Pancreas (tissue), 10 donors: ENCODE measurements around the gene CDC42EP5. TPM values are rescaled to one million over a fixed set of nuclear protein-coding genes. Genes with fewer than 3 reads are reported as not detected.
"Not testable (repeated sequence)": the region's sequence is repeated elsewhere in the genome, so short reads cannot be mapped to it uniquely, and the experiment has no call there.

ENCODE experiments used
- ATAC-seq, 4 donors: fragments of 200-7000 bp; cut with Tn5 transposase; one replicate each; pipeline versions ENCODE4 v1.8.0 to v1.9.1; 2020; ENCODE audit warnings: mild to moderate bottlenecking in 4 of 4, moderate library complexity in 4 of 4
- DNase-seq, 6 donors: peaks; one replicate each; pipeline ENCODE4 v3.0.0-alpha.2; 2020
- FAIRE-seq: peaks from 2 replicates; lab custom pipeline; 2012; peaks lifted over from hg19 to GRCh38; lab: Jason Lieb, UNC
- H3K27ac ChIP-seq, 4 donors: fragments of 200-600 bp; sonication (generic); 1 replicate in 3 of 4; 2 replicates in 1 of 4; pipeline versions ENCODE4 v1.5.0 to v1.8.0; 2020
- H3K27me3 ChIP-seq, 4 donors: fragments of 200-600 bp; one replicate each; pipeline ENCODE4 v1.8.0; 2021
- H3K36me3 ChIP-seq, 3 donors: fragments of 200-600 bp; sonication (generic) in 1 of 3; one replicate each; pipeline versions ENCODE4 v1.5.0 to v1.8.0; 2020 to 2021
- H3K4me1 ChIP-seq, 3 donors: fragments of 200-600 bp; one replicate each; pipeline ENCODE4 v1.8.0; 2021
- H3K4me3 ChIP-seq, 4 donors: fragments of 200-600 bp; sonication (generic) in 2 of 4; one replicate each; pipeline versions ENCODE4 v1.5.0 to v1.8.0; 2020 to 2021
- H3K9me3 ChIP-seq, 4 donors: fragments of 200-600 bp; one replicate each; pipeline ENCODE4 v1.8.0; 2021
- CTCF ChIP-seq, 4 donors: fragments of 200-600 bp; sonication (generic) in 3 of 4; IDR thresholded peaks; one replicate each; pipeline versions ENCODE4 v1.5.0 to v1.8.0; 2021; ENCODE audit warnings: antibody characterized with exemption in 4 of 4
- WGBS, 2 donors: extraction: QIAGEN DNeasy Blood & Tissue Kit; methylation state at CpG; one replicate each; pipeline ENCODE4 v1.1.7; 2013; 5-methylcytosine and 5-hydroxymethylcytosine counted together
- intact Hi-C, 3 donors: fragments of 100-400 bp; cut with DNase I; formaldehyde crosslinking; loops; one replicate each; pipeline versions ENCODE4 v1.11.1 to v1.14.2; 2022
- polyA plus RNA-seq, 2 donors: library from polyadenylated mRNA; stranded (reverse); fragments of 200-250 nt; gene quantifications; one replicate each; pipeline ENCODE4 v1.2.3, GENCODE V29; 2013
- total RNA-seq, 6 donors: library from RNA; stranded (reverse); fragmentation: NEBNext Ultra II Directional in 4 of 6; extraction: Animal tissue kit (Norgen Biotek cat#: 25700) in 4 of 6; gene quantifications; one replicate each; pipeline versions ENCODE4 v1.2.1 to v1.2.4, GENCODE V29; 2021 to 2023
- donor health status: healthy with polysubstance abuse.
- donor health status: DM: no; HTN: no; CAD: no; lungs with moderate emphysema.
- donor health status: DM: no; HTN: no; CAD: no.
- donor health status: control.
- donor health status: control.
- donor health status: Bipolar disorder and iron deficiency.
- donor health status: DM: yes; HTN: yes; CAD: no.
- donor health status: DM: no; HTN: no; CAD: no.
- donor health status: DM: no; HTN: no; CAD: no.
- donor health status: DM: yes; HTN: yes; CAD: no.

CDC42EP5 gene
- total and polyA plus RNA-seq, 8 donors = 7.5 to 48.0 (median 15.7) TPM

- Histone ChIP-seq H3K36me3 (no peaks in the 10 kb centered on the region), H3K27me3 (peaks cover 0 to 11% (median 0%) of the 10 kb centered on the region in 4 donors), H3K4me1 (no peaks in the 10 kb centered on the region), H3K9me3 (no peaks in the 10 kb centered on the region), H3K27ac (no peak overlapping the region), H3K4me3 (no peak overlapping the region)
- ATAC-seq = no peak
- WGBS, 2 donors = 50 to 65% methylated on average over 10 of the region's 10 CpGs
- DNase-seq = no peak
- intact Hi-C loops = no loop called here
- no peak for FAIRE-seq
- TF ChIP-seq CTCF (IDR thresholded peaks at IDR 0.05) = no peak
These were observed 21.0 kb upstream of the CDC42EP5 start for GRCh38 chr19:54493967-54494585.

- H3K4me1 ChIP-seq, intact Hi-C loops, H3K4me3 ChIP-seq, ATAC-seq, DNase-seq, H3K27ac ChIP-seq, H3K9me3 ChIP-seq, H3K36me3 ChIP-seq, FAIRE-seq: not testable (repeated sequence)
- 55 to 80% methylated on average over 5 of the region's 5 CpGs for WGBS, 2 donors
- H3K27me3 ChIP-seq = peaks cover 0 to 11% (median 0%) of the 10 kb centered on the region in 4 donors
These were observed 20.0 kb upstream of the CDC42EP5 start for GRCh38 chr19:54493056-54493455.

- no peak overlapping the region for H3K27ac ChIP-seq
- H3K9me3 ChIP-seq = no peaks in the 10 kb centered on the region
- WGBS, 2 donors = 68 to 77% methylated on average over 18 of the region's 18 CpGs
- FAIRE-seq (no peak), ATAC-seq (no peak), DNase-seq (no peak)
- no peak for TF ChIP-seq CTCF (IDR thresholded peaks at IDR 0.05)
- no peaks in the 10 kb centered on the region for H3K4me1 ChIP-seq
- no peak overlapping the region for H3K4me3 ChIP-seq
- intact Hi-C loops = no loop called here
- no peaks in the 10 kb centered on the region for H3K36me3 ChIP-seq
- peaks cover 0 to 11% (median 0%) of the 10 kb centered on the region in 4 donors for H3K27me3 ChIP-seq
These were observed 19.5 kb upstream of the CDC42EP5 start for GRCh38 chr19:54492568-54492967.

- WGBS, 2 donors = 47 to 52% methylated on average over 9 of the region's 9 CpGs
These were observed 16.7 kb upstream of the CDC42EP5 start for GRCh38 chr19:54489766-54490165.

GRCh38 chr19:54489341-54489740 is 16.2 kb upstream of the CDC42EP5 start:
- WGBS, 2 donors = 53 to 61% methylated on average over 7 of the region's 7 CpGs
- no peak for TF ChIP-seq CTCF (IDR thresholded peaks at IDR 0.05)
- Histone ChIP-seq H3K9me3 (no peaks in the 10 kb centered on the region), H3K4me3 (no peak overlapping the region), H3K36me3 (no peaks in the 10 kb centered on the region), H3K4me1 (no peaks in the 10 kb centered on the region), H3K27ac (no peak overlapping the region), H3K27me3 (peaks cover 0 to 8% (median 0%) of the 10 kb centered on the region in 4 donors)
- FAIRE-seq (no peak), ATAC-seq (no peak), DNase-seq (no peak)
- intact Hi-C loops = no loop called here

More at GRCh38 chr19:54489766-54490165, 16.7 kb upstream of the CDC42EP5 start:
- Histone ChIP-seq H3K36me3 (no peaks in the 10 kb centered on the region), H3K27me3 (peaks cover 0 to 8% (median 0%) of the 10 kb centered on the region in 4 donors), H3K9me3 (no peaks in the 10 kb centered on the region), H3K27ac (no peak overlapping the region), H3K4me1 (no peaks in the 10 kb centered on the region), H3K4me3 (no peak overlapping the region)
- FAIRE-seq (no peak), ATAC-seq (no peak), DNase-seq (no peak)
- TF ChIP-seq CTCF (IDR thresholded peaks at IDR 0.05) = no peak
- intact Hi-C loops = no loop called here
